Panc1 (cell line): ENCODE measurements around the gene PTPN4.

Experiments used
- CTCF ChIP-seq: fragments of 450-650 bp; IDR thresholded peaks from 2 replicates; pipeline ENCODE4 v1.5.1; 2017; ENCODE audit warnings: mild to moderate bottlenecking
- POLR2AphosphoS5 ChIP-seq: IDR thresholded peaks from 2 replicates; pipeline ENCODE4 v1.6.1; 2012; ENCODE audit warnings: mild to moderate bottlenecking, low read depth, low read length, moderate library complexity
- SIN3A ChIP-seq: IDR thresholded peaks from 2 replicates; pipeline ENCODE4 v1.6.1; 2012; ENCODE audit warnings: low read depth, mild to moderate bottlenecking, low read length, moderate library complexity, borderline replicate concordance; ENCODE audit not compliant: insufficient read depth

GRCh38 chr2:120012363-120012762, 252.6 kb downstream of the PTPN4 start:
- no peak for TF ChIP-seq CTCF
- no peak for TF ChIP-seq POLR2AphosphoS5
- TF ChIP-seq SIN3A, result no peak
